Fibroblast of lung (primary cell): ENCODE results near the gene LPCAT1. TPM values are rescaled to one million over a fixed set of nuclear protein-coding genes. Genes with fewer than 3 reads are reported as not detected.

Experiments
- DNase-seq, 2 donors: peaks; one replicate each; pipeline versions ENCODE4 v3.0.0 to v3.0.0-alpha.2; 2010; ENCODE audit warnings: low read depth in 2 of 2
- H2AFZ ChIP-seq: 2 replicates; pipeline ENCODE4 v1.5.1; 2012; ENCODE audit warnings: low read length, control low read depth, inconsistent platforms
- H3K27ac ChIP-seq: 2 replicates; pipeline ENCODE4 v1.5.1; 2011; ENCODE audit warnings: low read length, control low read depth; ENCODE audit not compliant: insufficient read depth
- H3K27me3 ChIP-seq: 2 replicates; pipeline ENCODE4 v1.5.1; 2011; ENCODE audit warnings: mild to moderate bottlenecking, low read length; ENCODE audit not compliant: control insufficient read depth, insufficient read depth
- H3K36me3 ChIP-seq: 2 replicates; pipeline ENCODE4 v1.5.1; 2011; ENCODE audit warnings: low read length; ENCODE audit not compliant: control insufficient read depth, insufficient read depth
- H3K4me1 ChIP-seq: 2 replicates; pipeline ENCODE4 v1.5.1; 2011; ENCODE audit warnings: low read length; ENCODE audit not compliant: control insufficient read depth, insufficient read depth; ENCODE audit errors: extremely low read depth
- H3K4me2 ChIP-seq: 2 replicates; pipeline ENCODE4 v1.5.1; 2011; ENCODE audit warnings: low read length, control low read depth; ENCODE audit not compliant: insufficient read depth; ENCODE audit errors: extremely low read depth
- H3K4me3 ChIP-seq, 4 experiments: fragments of 200-600 bp in 1 of 4; sonication (generic) in 1 of 4; replicated peaks in 1 of 4; 2 replicates each; pipeline ENCODE4 v1.5.1; 2011 to 2016; ENCODE audit warnings: low read length in 4 of 4, low read depth in 3 of 4, mild to moderate bottlenecking in 3 of 4, control low read depth in 2 of 4, inconsistent platforms in 1 of 4, mixed read lengths in 1 of 4; ENCODE audit not compliant: insufficient read depth in 1 of 4; ENCODE audit errors: control extremely low read depth in 1 of 4
- H3K79me2 ChIP-seq: 2 replicates; pipeline ENCODE4 v1.5.1; 2012; ENCODE audit warnings: mild to moderate bottlenecking, low read length, inconsistent platforms; ENCODE audit not compliant: control insufficient read depth, insufficient read depth
- H3K9ac ChIP-seq: 2 replicates; pipeline ENCODE4 v1.5.1; 2011; ENCODE audit warnings: mild to moderate bottlenecking, low read length, control low read depth; ENCODE audit not compliant: insufficient read depth
- H3K9me3 ChIP-seq: 2 replicates; pipeline ENCODE4 v1.5.1; 2012; ENCODE audit warnings: low read depth, low read length; ENCODE audit not compliant: control insufficient read depth, insufficient read depth
- H4K20me1 ChIP-seq: 2 replicates; pipeline ENCODE4 v1.5.1; 2011; ENCODE audit warnings: low read length; ENCODE audit not compliant: control insufficient read depth, insufficient read depth; ENCODE audit errors: extremely low read depth
- CTCF ChIP-seq, 2 donors: IDR thresholded peaks in 1 of 2; conservative IDR thresholded peaks in 1 of 2; 1 replicate in 1 of 2; 2 replicates in 1 of 2; pipeline ENCODE4 v1.5.1; 2011 to 2012; ENCODE audit warnings: low read length in 2 of 2, control low read depth in 1 of 2, inconsistent platforms in 1 of 2, low read depth in 1 of 2, mild to moderate bottlenecking in 1 of 2
- EZH2 ChIP-seq: IDR thresholded peaks from 2 replicates; pipeline ENCODE4 v1.5.1; 2012; ENCODE audit warnings: low read length, control low read depth, mild to moderate bottlenecking; ENCODE audit errors: missing control alignments
- polyA plus RNA-seq, 2 donors: library from polyadenylated mRNA; depleted of rRNA in 1 of 2; stranded (reverse) in 1 of 2; unstranded in 1 of 2; fragments of >200 nt; gene quantifications; 2 replicates each; pipeline ENCODE4 v1.2.1, GENCODE V29; 2011 to 2012; ENCODE audit warnings: missing spikeins in 1 of 2
- total RNA-seq: library from RNA; depleted of rRNA; stranded (reverse); fragments of >200 nt; gene quantifications from 2 replicates; pipeline ENCODE4 v1.2.1, GENCODE V29; 2014

LPCAT1 gene
- total and polyA plus RNA-seq, 2 donors (not counting 1 experiment from before 2014, with no cell fraction given): 50.8 to 65.2 TPM

GRCh38 chr5:1526681-1527131 lies 2.9 kb upstream of the LPCAT1 start:
- Histone ChIP-seq H3K4me1 (peaks cover 4% of the 10 kb centered on the region), H4K20me1 (no peaks in the 10 kb centered on the region), H3K79me2 (peaks cover 16% of the 10 kb centered on the region), H3K36me3 (no peaks in the 10 kb centered on the region), H3K4me2 (no peak overlapping the region), H2AFZ (no peak overlapping the region), H3K9me3 (no peaks in the 10 kb centered on the region), H3K27me3 (peaks cover 4% of the 10 kb centered on the region), H3K9ac (no peak overlapping the region), H3K4me3 (no peak overlapping the region), H3K27ac (no peak overlapping the region)
- DNase-seq: no peak
- TF ChIP-seq CTCF (conservative IDR thresholded peaks at IDR 0.05 in 1 of 2, IDR thresholded peaks at IDR 0.05 in 1 of 2; ENCODE audit: low read depth in 1 of 2, low read length in 2 of 2) (no peak), EZH2 (no peak)

GRCh38 chr5:1526190-1526631 lies 2.5 kb upstream of the LPCAT1 start:
- H3K9ac ChIP-seq: no peak overlapping the region
- H2AFZ ChIP-seq: no peak overlapping the region
- H3K36me3 ChIP-seq: no peaks in the 10 kb centered on the region
- H4K20me1 ChIP-seq: peaks cover 2% of the 10 kb centered on the region
- no peak overlapping the region for H3K4me3 ChIP-seq
- H3K4me2 ChIP-seq: no peak overlapping the region
- DNase-seq: no peak
- H3K9me3 ChIP-seq: no peaks in the 10 kb centered on the region
- H3K27ac ChIP-seq: no peak overlapping the region
- H3K79me2 ChIP-seq: peaks cover 21% of the 10 kb centered on the region
- peaks cover 4% of the 10 kb centered on the region for H3K27me3 ChIP-seq
- TF ChIP-seq EZH2 (no peak), CTCF (conservative IDR thresholded peaks at IDR 0.05 in 1 of 2, IDR thresholded peaks at IDR 0.05 in 1 of 2; ENCODE audit: low read depth in 1 of 2, low read length in 2 of 2) (no peak)
- H3K4me1 ChIP-seq: peaks cover 8% of the 10 kb centered on the region

DNA sequence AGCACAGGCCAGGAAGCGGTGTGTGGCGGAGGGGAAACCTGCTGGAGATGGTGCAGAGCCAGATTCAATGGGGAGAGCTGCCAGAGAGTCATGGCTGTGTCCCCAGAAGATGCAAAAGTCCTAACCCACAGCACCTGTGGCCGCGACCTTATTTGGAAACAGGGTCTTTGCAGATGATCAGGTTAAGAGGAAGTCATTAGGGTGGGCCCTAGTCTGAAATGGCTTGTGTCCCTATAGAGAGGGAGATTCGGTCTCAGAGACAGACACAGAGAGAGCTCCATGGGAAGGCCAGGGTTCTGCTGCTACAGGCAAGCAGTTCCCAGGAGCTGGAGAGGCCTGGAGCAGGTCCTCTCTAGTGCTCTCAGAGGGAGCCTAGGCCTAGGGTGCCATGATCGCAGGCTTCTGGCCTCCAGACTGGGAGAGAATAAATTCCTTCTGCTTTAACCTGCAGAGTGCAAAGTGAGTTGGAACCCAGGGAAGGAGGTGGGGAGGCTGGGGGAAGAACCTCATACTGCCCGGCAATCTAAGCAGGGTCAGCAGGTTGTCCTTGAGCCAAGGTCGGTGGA lies 1.9 kb upstream of the LPCAT1 start:
- H2AFZ ChIP-seq: no peak overlapping the region
- DNase-seq: no peak
- H3K36me3 ChIP-seq: peaks cover 4% of the 10 kb centered on the region
- no peak overlapping the region for H3K4me3 ChIP-seq
- H3K9me3 ChIP-seq: no peaks in the 10 kb centered on the region
- no peak overlapping the region for H3K4me2 ChIP-seq
- no peak overlapping the region for H3K27ac ChIP-seq
- peaks cover 4% of the 10 kb centered on the region for H4K20me1 ChIP-seq
- TF ChIP-seq EZH2 (no peak), CTCF (conservative IDR thresholded peaks at IDR 0.05 in 1 of 2, IDR thresholded peaks at IDR 0.05 in 1 of 2; ENCODE audit: low read depth in 1 of 2, low read length in 2 of 2) (no peak)
- peaks cover 4% of the 10 kb centered on the region for H3K27me3 ChIP-seq
- H3K4me1 ChIP-seq: peaks cover 10% of the 10 kb centered on the region
- H3K9ac ChIP-seq: no peak overlapping the region
- H3K79me2 ChIP-seq: peaks cover 26% of the 10 kb centered on the region
